ENCODE results near the gene PIK3C3.

PIK3C3 gene

GRCh38 chr18:42041793-42042192, 86.8 kb downstream of the PIK3C3 start:
- H3K9ac ChIP-seq (ENCODE audit: low read length): no peak overlapping the region
- no peak for TF ChIP-seq CTCF (IDR thresholded peaks at IDR 0.05; ENCODE audit: low read length)
- no peaks in the 10 kb centered on the region for H3K4me1 ChIP-seq (ENCODE audit: insufficient read depth, low read length, severe bottlenecking)
- no peak overlapping the region for H3K27ac ChIP-seq (ENCODE audit: low read depth, low read length, poor library complexity, severe bottlenecking)
- no peaks in the 10 kb centered on the region for H4K20me1 ChIP-seq (ENCODE audit: insufficient read depth, low read length)
- peaks cover 41% of the 10 kb centered on the region for H3K36me3 ChIP-seq (ENCODE audit: insufficient read depth, low read length)
- no peaks in the 10 kb centered on the region for H3K9me3 ChIP-seq (ENCODE audit: low read length)
- H3K4me2 ChIP-seq (ENCODE audit: low read length): no peak overlapping the region
- H3K4me3 ChIP-seq (ENCODE audit: low read depth, low read length, poor library complexity, severe bottlenecking): no peak overlapping the region
- no peaks in the 10 kb centered on the region for H3K79me2 ChIP-seq (ENCODE audit: insufficient read depth, low read length)
- no peaks in the 10 kb centered on the region; the same call in 1 of the 2 replicates for H3F3A ChIP-seq (ENCODE audit: insufficient read depth, low read length)
- H3K27me3 ChIP-seq (ENCODE audit: insufficient read depth, low read length): no peaks in the 10 kb centered on the region
- H2AFZ ChIP-seq (ENCODE audit: low read length): no peak overlapping the region
- H3K9me2 ChIP-seq (ENCODE audit: low read depth, low read length): no peaks in the 10 kb centered on the region

GRCh38 chr18:42045346-42045745, 90.3 kb downstream of the PIK3C3 start:
- Histone ChIP-seq H4K20me1 (ENCODE audit: insufficient read depth, low read length) (no peaks in the 10 kb centered on the region), H3K9me3 (ENCODE audit: low read length) (no peaks in the 10 kb centered on the region), H3K27ac (ENCODE audit: low read depth, low read length, poor library complexity, severe bottlenecking) (no peak overlapping the region), H3K4me2 (ENCODE audit: low read length) (no peak overlapping the region), H3K36me3 (ENCODE audit: insufficient read depth, low read length) (peaks cover 22% of the 10 kb centered on the region), H2AFZ (ENCODE audit: low read length) (no peak overlapping the region), H3K4me1 (ENCODE audit: insufficient read depth, low read length, severe bottlenecking) (no peaks in the 10 kb centered on the region), H3K9ac (ENCODE audit: low read length) (no peak overlapping the region), H3K4me3 (ENCODE audit: low read depth, low read length, poor library complexity, severe bottlenecking) (no peak overlapping the region), H3K9me2 (ENCODE audit: low read depth, low read length) (no peaks in the 10 kb centered on the region), H3K27me3 (ENCODE audit: insufficient read depth, low read length) (no peaks in the 10 kb centered on the region), H3K79me2 (ENCODE audit: insufficient read depth, low read length) (no peaks in the 10 kb centered on the region), H3F3A (ENCODE audit: insufficient read depth, low read length) (no peaks in the 10 kb centered on the region; the same call in 1 of the 2 replicates)
- TF ChIP-seq EZH2 (IDR thresholded peaks at IDR 0.05; ENCODE audit: borderline replicate concordance, low read length) (no peak), CTCF (IDR thresholded peaks at IDR 0.05; ENCODE audit: low read length) (no peak)

- no peaks in the 10 kb centered on the region for H4K20me1 ChIP-seq (ENCODE audit: insufficient read depth, low read length)
- no peak for TF ChIP-seq EZH2 (IDR thresholded peaks at IDR 0.05; ENCODE audit: borderline replicate concordance, low read length)
- TF ChIP-seq CTCF (IDR thresholded peaks at IDR 0.05; ENCODE audit: low read length): no peak
- H3F3A ChIP-seq (ENCODE audit: insufficient read depth, low read length): peaks cover 2% of the 10 kb centered on the region; the same call in 1 of the 2 replicates
- H3K79me2 ChIP-seq (ENCODE audit: insufficient read depth, low read length): no peaks in the 10 kb centered on the region
- no peak overlapping the region for H3K4me3 ChIP-seq (ENCODE audit: low read depth, low read length, poor library complexity, severe bottlenecking)
- H3K9me2 ChIP-seq (ENCODE audit: low read depth, low read length): no peaks in the 10 kb centered on the region
- H3K4me1 ChIP-seq (ENCODE audit: insufficient read depth, low read length, severe bottlenecking): no peaks in the 10 kb centered on the region
- H3K4me2 ChIP-seq (ENCODE audit: low read length): no peak overlapping the region
- no peak overlapping the region for H3K27ac ChIP-seq (ENCODE audit: low read depth, low read length, poor library complexity, severe bottlenecking)
- H3K9ac ChIP-seq (ENCODE audit: low read length): no peak overlapping the region
- peaks cover 17% of the 10 kb centered on the region; the same call in 1 of the 2 replicates for H3K36me3 ChIP-seq (ENCODE audit: insufficient read depth, low read length)
- no peaks in the 10 kb centered on the region for H3K9me3 ChIP-seq (ENCODE audit: low read length)
- H3K27me3 ChIP-seq (ENCODE audit: insufficient read depth, low read length): no peaks in the 10 kb centered on the region
- H2AFZ ChIP-seq (ENCODE audit: low read length): no peak overlapping the region
Observed at GRCh38 chr18:42047721-42048120, 92.7 kb downstream of the PIK3C3 start.
